ENCODE data around the gene RNF115. TPM values are rescaled to one million over a fixed set of nuclear protein-coding genes. Genes with fewer than 3 reads are reported as not detected.
A peak's percentile ranks its signal among the peaks of the same experiment; 100 is the strongest.

The RNF115 gene
- total RNA-seq, 1 donor from 2014 or later = 13.9 TPM

- no peak for TF ChIP-seq CTCF (IDR thresholded peaks at IDR 0.05; ENCODE audit: unreplicated experiment)
- no peaks in the 10 kb centered on the region for H3K27me3 Mint-ChIP-seq (ENCODE audit: low read depth)
- H3K4me1 Mint-ChIP-seq = peaks cover 17% of the 10 kb centered on the region
These were observed 112.7 kb downstream of the RNF115 start for GRCh38 chr1:145711213-145711651.

GRCh38 chr1:145710291-145711027 is 113.4 kb downstream of the RNF115 start:
- Mint-ChIP-seq H3K9me3 (no peaks in the 10 kb centered on the region), H3K4me1 (peaks cover 17% of the 10 kb centered on the region), H3K27ac (no peak overlapping the region), H3K27me3 (ENCODE audit: low read depth) (no peaks in the 10 kb centered on the region), H3K36me3 (no peaks in the 10 kb centered on the region), H3K4me3 (no peak overlapping the region)
- no peak for TF ChIP-seq CTCF (IDR thresholded peaks at IDR 0.05; ENCODE audit: unreplicated experiment)
- DNase-seq (ENCODE audit: low spot score in 2 of 2, unreplicated experiment in 2 of 2) = no peak

More at GRCh38 chr1:145711213-145711651, 112.7 kb downstream of the RNF115 start:
- Mint-ChIP-seq H3K4me3 (no peak overlapping the region), H3K27ac (peak overlapping the region; percentile 48), H3K36me3 (no peaks in the 10 kb centered on the region), H3K9me3 (no peaks in the 10 kb centered on the region)
- DNase-seq (ENCODE audit: low spot score in 2 of 2, unreplicated experiment in 2 of 2) = no peak

GRCh38 chr1:145708063-145708462 is 115.8 kb downstream of the RNF115 start:
- H3K4me3 Mint-ChIP-seq = no peak overlapping the region
- no peaks in the 10 kb centered on the region for H3K9me3 Mint-ChIP-seq
- no peak for DNase-seq (ENCODE audit: low spot score in 2 of 2, unreplicated experiment in 2 of 2)
- peaks cover 17% of the 10 kb centered on the region for H3K4me1 Mint-ChIP-seq
- H3K27ac Mint-ChIP-seq = no peak overlapping the region
- TF ChIP-seq CTCF (IDR thresholded peaks at IDR 0.05; ENCODE audit: unreplicated experiment) = no peak
- H3K27me3 Mint-ChIP-seq (ENCODE audit: low read depth) = peaks cover 3% of the 10 kb centered on the region
- H3K36me3 Mint-ChIP-seq = no peaks in the 10 kb centered on the region

GRCh38 chr1:145707183-145707867 is 116.6 kb downstream of the RNF115 start, which contains the start of gene PDZK1:
Gene PDZK1, minus strand, starts transcription at chr1:145707368. Its CDS starts 19,347 bp downstream, at chr1:145688021.
- Mint-ChIP-seq H3K9me3 (no peaks in the 10 kb centered on the region), H3K36me3 (no peaks in the 10 kb centered on the region), H3K27me3 (ENCODE audit: low read depth) (peaks cover 3% of the 10 kb centered on the region), H3K27ac (no peak within 1 kb of the TSS), H3K4me3 (no peak within 1 kb of the TSS), H3K4me1 (peaks cover 17% of the 10 kb centered on the region)
- DNase-seq (ENCODE audit: low spot score in 2 of 2, unreplicated experiment in 2 of 2) = no peak
- no peak for TF ChIP-seq CTCF (IDR thresholded peaks at IDR 0.05; ENCODE audit: unreplicated experiment)

- Mint-ChIP-seq H3K36me3 (no peaks in the 10 kb centered on the region), H3K4me1 (peaks cover 11% of the 10 kb centered on the region), H3K27me3 (ENCODE audit: low read depth) (peaks cover 3% of the 10 kb centered on the region), H3K9me3 (no peaks in the 10 kb centered on the region), H3K27ac (no peak overlapping the region), H3K4me3 (no peak overlapping the region)
- DNase-seq (ENCODE audit: low spot score in 2 of 2, unreplicated experiment in 2 of 2) = no peak
- no peak for TF ChIP-seq CTCF (IDR thresholded peaks at IDR 0.05; ENCODE audit: unreplicated experiment)
These were observed 117.7 kb downstream of the RNF115 start for GRCh38 chr1:145706086-145706664.

Data from mesothelial cell of epicardium (in vitro differentiated cells).